ENCODE data around the gene IL31. TPM values are rescaled to one million over a fixed set of nuclear protein-coding genes. Genes with fewer than 3 reads are reported as not detected.

Gene IL31
- total RNA-seq, 1 experiment from 2014 or later, result not detected

GRCh38 chr12:122159882-122160281, 14.1 kb downstream of the IL31 start:
- no peak for DNase-seq (ENCODE audit: low read depth)

DNA sequence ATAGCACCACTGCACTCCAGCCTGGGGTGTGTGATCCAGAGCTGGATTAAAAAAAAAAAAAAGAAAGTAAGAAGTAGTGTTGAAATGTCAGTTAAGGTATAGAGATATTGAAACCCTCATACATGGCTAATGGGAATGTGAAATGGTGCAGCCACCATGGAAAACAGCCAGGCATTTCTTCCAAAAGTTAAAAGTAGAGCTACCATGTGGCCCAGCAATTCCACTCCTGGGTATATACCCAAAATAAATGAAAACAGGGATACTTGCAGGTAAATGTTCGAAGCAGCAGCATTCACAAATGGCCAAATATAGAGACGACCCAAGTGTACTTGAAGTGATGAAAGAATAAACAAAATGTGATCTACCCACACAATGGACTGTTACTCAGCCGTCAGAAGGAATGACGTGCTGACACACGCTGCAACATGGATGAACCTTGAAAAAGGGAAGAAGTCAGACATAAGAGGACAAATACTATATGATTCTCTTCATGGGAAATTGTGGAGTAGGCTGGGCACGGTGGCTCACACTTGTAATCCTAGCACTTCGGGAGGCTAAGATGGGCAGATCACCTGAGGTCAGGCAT, 15.2 kb downstream of the IL31 start:
- DNase-seq (ENCODE audit: low read depth), result no peak

- no peak for DNase-seq (ENCODE audit: low read depth)
Measured at GRCh38 chr12:122155705-122156104, 18.3 kb downstream of the IL31 start.

- no peak for DNase-seq (ENCODE audit: low read depth)
Measured at GRCh38 chr12:122152754-122153153, 21.3 kb downstream of the IL31 start.

GRCh38 chr12:122150127-122150681, 23.8 kb downstream of the IL31 start:
- DNase-seq (ENCODE audit: low read depth), result no peak

DNA sequence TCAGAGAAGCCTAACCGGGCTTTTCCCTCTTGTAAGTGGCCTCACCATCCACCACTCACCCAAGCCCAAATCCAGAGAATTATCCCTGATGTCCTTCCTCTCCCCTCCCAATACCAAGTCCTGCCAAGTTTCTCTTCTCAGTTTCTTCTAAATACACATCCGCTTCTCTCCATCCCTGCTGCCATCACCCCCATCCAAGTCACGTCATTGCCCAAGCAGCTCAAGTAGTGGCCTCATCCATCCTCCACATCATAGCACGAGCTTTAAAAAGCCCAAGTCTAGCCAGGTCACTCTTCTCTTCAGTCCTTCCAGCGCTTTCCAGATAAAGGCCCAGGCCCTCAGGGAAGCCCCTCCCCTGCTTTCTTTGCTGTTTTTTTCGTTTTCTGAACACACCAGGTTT, 25.4 kb downstream of the IL31 start:
- no peak for DNase-seq (ENCODE audit: low read depth)

DNA sequence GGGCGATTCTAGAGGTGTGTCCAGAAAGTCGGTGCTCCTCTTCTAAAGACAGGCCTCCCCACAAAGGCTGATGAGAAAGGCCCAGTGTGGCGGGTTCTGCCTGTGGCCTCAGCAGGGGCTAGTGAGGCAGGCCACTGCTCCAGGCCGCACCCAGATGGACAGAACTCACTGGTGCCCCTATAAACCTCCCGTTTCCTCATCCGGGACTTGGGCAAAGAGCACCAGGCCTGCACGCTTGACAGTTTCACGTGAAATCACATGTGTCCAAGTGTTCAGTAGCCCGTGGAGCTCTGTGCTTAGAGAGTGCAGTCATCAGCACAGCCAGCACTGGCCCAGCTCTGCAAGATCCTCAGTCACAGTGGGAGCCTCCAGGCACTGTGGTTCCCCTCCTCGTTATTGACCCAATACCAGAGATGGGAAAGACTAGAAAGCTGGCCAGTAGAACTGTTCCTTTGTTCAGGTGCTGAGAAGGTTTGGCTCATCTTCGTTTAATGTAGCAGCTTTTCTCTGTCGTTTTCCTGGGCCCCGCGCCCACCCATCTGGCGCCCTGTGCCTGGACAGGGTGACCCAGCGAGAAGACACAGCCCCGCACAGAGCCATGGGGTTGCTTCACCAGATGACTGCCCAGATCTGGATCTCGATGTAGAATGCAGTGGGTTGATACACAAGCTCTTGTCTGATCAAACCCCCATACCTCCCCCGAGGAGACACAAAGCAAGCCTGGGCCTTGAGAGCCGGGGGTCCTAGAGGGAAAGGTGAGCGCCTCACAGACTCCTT, 26.3 kb downstream of the IL31 start:
- no peak for DNase-seq (ENCODE audit: low read depth)

GRCh38 chr12:122145505-122146330, 28.3 kb downstream of the IL31 start:
- DNase-seq (ENCODE audit: low read depth), result no peak

- no peak for DNase-seq (ENCODE audit: low read depth)
Measured at GRCh38 chr12:122144885-122145284, 29.1 kb downstream of the IL31 start.

DNA sequence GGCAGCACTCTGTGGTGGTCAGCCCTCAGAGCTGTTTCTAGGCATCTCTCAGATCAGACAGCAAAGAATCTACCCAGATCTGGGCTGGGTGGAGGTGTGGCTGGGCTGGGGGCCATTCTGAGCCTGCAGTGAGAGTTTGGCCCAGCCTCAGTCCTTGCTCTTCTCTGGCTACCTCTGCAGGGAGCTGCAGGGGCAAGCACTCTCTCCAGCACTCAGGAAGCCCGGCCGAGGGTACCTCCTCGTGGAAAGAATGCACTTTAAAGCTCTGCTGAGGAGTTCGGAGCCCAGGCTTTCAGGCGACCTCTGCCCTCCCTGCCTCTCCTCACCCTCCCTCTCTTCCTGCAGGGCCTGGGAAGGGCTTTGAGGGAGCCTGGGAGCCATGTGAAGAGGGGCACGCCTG, 31.2 kb downstream of the IL31 start:
- DNase-seq (ENCODE audit: low read depth), result no peak

GRCh38 chr12:122141911-122142725, 31.9 kb downstream of the IL31 start:
- DNase-seq (ENCODE audit: low read depth), result no peak

GRCh38 chr12:122140467-122141257, 33.4 kb downstream of the IL31 start:
- DNase-seq (ENCODE audit: low read depth), result no peak

DNA sequence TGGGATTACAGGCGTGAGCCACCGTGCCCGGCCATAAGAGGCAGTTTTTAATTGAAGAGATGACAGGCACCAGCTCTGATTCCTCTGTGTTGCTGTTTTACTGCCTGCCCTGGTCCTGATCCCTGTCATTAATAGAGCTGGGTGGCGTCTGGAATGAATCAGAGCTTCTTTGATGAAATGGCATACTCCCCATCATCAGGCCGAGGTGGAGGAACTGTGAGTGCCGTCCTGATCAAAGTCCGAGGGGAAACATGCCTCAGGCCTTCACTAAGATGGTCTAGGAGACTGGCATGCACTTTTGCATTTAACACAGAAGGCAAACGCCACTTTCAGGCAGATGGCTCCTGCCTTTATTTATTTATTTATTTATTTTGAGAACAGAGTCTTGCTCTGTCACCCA, 34.1 kb downstream of the IL31 start:
- no peak for DNase-seq (ENCODE audit: low read depth)

- no peak for DNase-seq (ENCODE audit: low read depth)
Measured at GRCh38 chr12:122139266-122139665, 34.8 kb downstream of the IL31 start.

GRCh38 chr12:122138616-122139015, 35.4 kb downstream of the IL31 start:
- DNase-seq (ENCODE audit: low read depth), result no peak

- no peak for DNase-seq (ENCODE audit: low read depth)
Measured at GRCh38 chr12:122138181-122138580, 35.8 kb downstream of the IL31 start.

DNA sequence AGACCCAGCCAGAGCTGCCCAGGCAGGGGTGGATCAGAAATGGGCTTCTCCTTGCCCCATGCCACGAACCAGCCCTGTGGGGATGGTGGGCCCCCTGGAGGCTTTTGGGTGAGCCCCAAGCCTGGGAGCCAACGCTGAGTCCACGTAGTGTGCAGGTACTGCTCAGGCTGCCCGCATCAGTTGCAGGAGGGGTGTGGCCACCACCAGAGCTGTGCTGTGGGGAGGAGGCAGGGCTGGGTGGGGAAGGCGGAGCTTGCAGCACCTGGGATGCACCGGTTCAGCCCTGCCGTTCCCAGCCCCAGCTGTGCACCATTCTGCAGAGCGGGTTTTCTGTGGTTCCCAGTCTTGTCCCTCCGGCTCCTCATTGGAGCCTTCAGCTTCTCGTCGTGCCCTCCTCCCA, 36.3 kb downstream of the IL31 start:
- no peak for DNase-seq (ENCODE audit: low read depth)

- no peak for DNase-seq (ENCODE audit: low read depth)
Measured at GRCh38 chr12:122137229-122137628, 36.8 kb downstream of the IL31 start.

- DNase-seq (ENCODE audit: low read depth), result no peak
Measured at GRCh38 chr12:122135437-122136031, 38.5 kb downstream of the IL31 start.

Measured in HT1080 (cell line).